NCI-H1436 (cell line): Measurements from ENCODE around the gene PTPRD.
"Not testable (repeated sequence)": the region's sequence is repeated elsewhere in the genome, so short reads cannot be mapped to it uniquely, and the experiment has no call there.

Experiments used
- DNase-seq: peaks from one replicate; lab custom pipeline; 2025; lab: John Stamatoyannopoulos, UW

Gene PTPRD

GRCh38 chr9:9004810-9005209 is 1608.0 kb downstream of the PTPRD start:
- no peak for DNase-seq

- no peak for DNase-seq
Measured at GRCh38 chr9:9002826-9003583, 1609.8 kb downstream of the PTPRD start.

- DNase-seq, result no peak
Measured at GRCh38 chr9:8980496-8981013, 1632.2 kb downstream of the PTPRD start.

GRCh38 chr9:8978334-8978733 is 1634.5 kb downstream of the PTPRD start:
- no peak for DNase-seq

GRCh38 chr9:8968350-8968749 is 1644.5 kb downstream of the PTPRD start:
- DNase-seq, result not testable (repeated sequence)

- DNase-seq, result no peak
Measured at GRCh38 chr9:8963885-8964284, 1648.9 kb downstream of the PTPRD start.

- DNase-seq, result no peak
Measured at GRCh38 chr9:8962084-8962483, 1650.7 kb downstream of the PTPRD start.

- no peak for DNase-seq
Measured at GRCh38 chr9:8961186-8961851, 1651.5 kb downstream of the PTPRD start.

GRCh38 chr9:8960254-8960653 is 1652.5 kb downstream of the PTPRD start:
- no peak for DNase-seq

GRCh38 chr9:8958358-8958757 is 1654.4 kb downstream of the PTPRD start:
- DNase-seq, result no peak

GRCh38 chr9:8955315-8955714 is 1657.5 kb downstream of the PTPRD start:
- no peak for DNase-seq

GRCh38 chr9:8946461-8946860 is 1666.3 kb downstream of the PTPRD start:
- DNase-seq, result no peak

- DNase-seq, result no peak
Measured at GRCh38 chr9:8943392-8943791, 1669.4 kb downstream of the PTPRD start.

GRCh38 chr9:8940650-8941049 is 1672.2 kb downstream of the PTPRD start:
- no peak for DNase-seq

GRCh38 chr9:8926461-8926860 is 1686.3 kb downstream of the PTPRD start:
- no peak for DNase-seq

- no peak for DNase-seq
Measured at GRCh38 chr9:8924562-8924961, 1688.2 kb downstream of the PTPRD start.

GRCh38 chr9:8920478-8921183 is 1692.2 kb downstream of the PTPRD start:
- not testable (repeated sequence) for DNase-seq

GRCh38 chr9:8917956-8918739 is 1694.7 kb downstream of the PTPRD start:
- DNase-seq, result peak; percentile 72

- DNase-seq, result no peak
Measured at GRCh38 chr9:8916771-8917170, 1696.0 kb downstream of the PTPRD start.

GRCh38 chr9:8907868-8908267 is 1704.9 kb downstream of the PTPRD start:
- DNase-seq, result no peak

GRCh38 chr9:8905731-8906130 is 1707.1 kb downstream of the PTPRD start:
- no peak for DNase-seq
